HCT116 (cell line): ENCODE results near the gene MSH3. TPM values are rescaled to one million over a fixed set of nuclear protein-coding genes. Genes with fewer than 3 reads are reported as not detected.

Source experiments
- ATAC-seq: fragments of 200-7000 bp; cut with Tn5 transposase; 2 replicates; pipeline ENCODE4 v1.9.1; 2020; ENCODE audit warnings: mild to moderate bottlenecking, moderate library complexity
- BruUV-seq: library from RNA; stranded (reverse); fragments of 400-500 nt; replicated peaks from 2 replicates; lab custom pipeline; 2021; lab: Mats Ljungman, UMichigan
- CTCF ChIA-PET: fragments of 300-600 bp; sonication (Branson Sonifier 250); formaldehyde crosslinking; loops from one replicate; lab custom pipeline; 2021; ENCODE audit warnings: antibody characterized with exemption; lab: Charles Lee
- POLR2A ChIA-PET: fragments of 300-600, 350-600 bp; sonication (Branson Sonifier 250); formaldehyde crosslinking; loops from one replicate; lab custom pipeline; 2021; ENCODE audit warnings: antibody characterized with exemption; lab: Charles Lee
- RAD21 ChIA-PET, 2 experiments: fragments of 300-600 bp; sonication (Branson Sonifier 250); formaldehyde crosslinking; loops; one replicate each; lab custom pipeline; 2023; ENCODE audit warnings: low total read pairs in 2 of 2; ENCODE audit not compliant: uncharacterized antibody in 2 of 2, unreplicated experiment in 2 of 2, low non-redundant PET in 1 of 2; lab: Charles Lee
- DNase-seq: peaks from one replicate; pipeline ENCODE4 v3.0.0-alpha.2; 2010; ENCODE audit warnings: low read depth, low spot score
- H2AFZ ChIP-seq: fragments of 200-600 bp; shearing (Covaris generic), sonication (generic); 2 replicates; pipeline ENCODE4 v1.6.1; 2017; ENCODE audit warnings: low read depth, mixed run types, mixed read lengths, antibody characterized with exemption, low read length; ENCODE audit not compliant: poor library complexity, severe bottlenecking
- H3K27ac ChIP-seq: 2 replicates; pipeline ENCODE4 v1.5.1; 2012; ENCODE audit warnings: low read depth, low read length
- H3K27me3 ChIP-seq: fragments of 200-600 bp; sonication (generic); 2 replicates; pipeline ENCODE4 v1.6.1; 2016; ENCODE audit warnings: mixed run types, low read length, mixed read lengths; ENCODE audit not compliant: insufficient read depth
- H3K36me3 ChIP-seq, 2 experiments: fragments of 200-500 bp in 1 of 2; fragments of 200-600 bp in 1 of 2; sonication (Bioruptor generic) in 1 of 2; sonication (generic) in 1 of 2; 2 replicates each; pipeline versions ENCODE4 v1.5.1 to v1.6.1; 2014 to 2016; ENCODE audit warnings: low read length in 2 of 2, inconsistent platforms in 1 of 2, mixed read lengths in 1 of 2, mixed run types in 1 of 2; ENCODE audit not compliant: insufficient read depth in 2 of 2, control insufficient read depth in 1 of 2
- H3K4me1 ChIP-seq, 2 experiments: fragments of 200-600 bp in 1 of 2; sonication (generic) in 1 of 2; 2 replicates each; pipeline versions ENCODE4 v1.5.1 to v1.6.1; 2012 to 2017; ENCODE audit warnings: low read length in 2 of 2, inconsistent platforms in 1 of 2, mild to moderate bottlenecking in 1 of 2, mixed read lengths in 1 of 2, mixed run types in 1 of 2, moderate library complexity in 1 of 2; ENCODE audit not compliant: insufficient read depth in 2 of 2, control insufficient read depth in 1 of 2
- H3K4me2 ChIP-seq: fragments of 200-600 bp; sonication (generic); 2 replicates; pipeline ENCODE4 v1.6.1; 2017; ENCODE audit warnings: mixed run types, low read length, mixed read lengths
- H3K4me3 ChIP-seq, 2 experiments: fragments of 200-600 bp in 1 of 2; sonication (generic) in 1 of 2; replicated peaks in 1 of 2; 2 replicates each; pipeline ENCODE4 v1.5.1; 2011 to 2016; ENCODE audit warnings: low read length in 2 of 2, control low read depth in 1 of 2, low read depth in 1 of 2, mild to moderate bottlenecking in 1 of 2, mixed read lengths in 1 of 2, mixed run types in 1 of 2
- H3K79me2 ChIP-seq: fragments of 200-600 bp; sonication (generic); 2 replicates; pipeline ENCODE4 v1.6.1; 2017; ENCODE audit warnings: mild to moderate bottlenecking, mixed run types, low read length, moderate library complexity, mixed read lengths; ENCODE audit not compliant: insufficient read depth
- H3K9ac ChIP-seq: fragments of 200-600 bp; sonication (generic); 2 replicates; pipeline ENCODE4 v1.6.1; 2016; ENCODE audit warnings: low read length, mixed read lengths
- H3K9me2 ChIP-seq: fragments of 200-600 bp; sonication (generic), shearing (Covaris generic); 2 replicates; pipeline ENCODE4 v1.6.1; 2017; ENCODE audit warnings: mixed run types, mild to moderate bottlenecking, moderate library complexity; ENCODE audit not compliant: insufficient read depth
- H3K9me3 ChIP-seq, 2 experiments: fragments of 200-500 bp in 1 of 2; fragments of 200-600 bp in 1 of 2; sonication (Bioruptor generic) in 1 of 2; sonication (generic) in 1 of 2; 2 replicates each; pipeline ENCODE4 v1.6.1; 2014 to 2017; ENCODE audit warnings: low read length in 2 of 2, mixed read lengths in 2 of 2, inconsistent platforms in 1 of 2, low read depth in 1 of 2, mild to moderate bottlenecking in 1 of 2, mixed run types in 1 of 2, moderate library complexity in 1 of 2; ENCODE audit not compliant: control insufficient read depth in 1 of 2, insufficient read depth in 1 of 2
- H4K20me1 ChIP-seq: fragments of 200-600 bp; sonication (generic), shearing (Covaris generic); 2 replicates; pipeline ENCODE4 v1.6.1; 2017; ENCODE audit warnings: mixed run types, mild to moderate bottlenecking, moderate library complexity; ENCODE audit not compliant: insufficient read depth
- CTCF ChIP-seq, 3 experiments: fragments of 200-600 bp in 1 of 3; sonication (generic) in 1 of 3; IDR thresholded peaks in 2 of 3; conservative IDR thresholded peaks in 1 of 3; 2 replicates each; pipeline ENCODE4 v1.5.1; 2012 to 2017; ENCODE audit warnings: low read depth in 2 of 3, low read length in 2 of 3, antibody characterized with exemption in 1 of 3, borderline replicate concordance in 1 of 3, control low read depth in 1 of 3, mild to moderate bottlenecking in 1 of 3, mixed read lengths in 1 of 3, mixed run types in 1 of 3, moderate library complexity in 1 of 3; ENCODE audit not compliant: insufficient read depth in 1 of 3
- EGR1 ChIP-seq: IDR thresholded peaks from 2 replicates; pipeline ENCODE4 v1.6.1; 2012; ENCODE audit warnings: low read depth
- ELF1 ChIP-seq: IDR thresholded peaks from 2 replicates; pipeline ENCODE4 v1.6.1; 2012; ENCODE audit warnings: low read depth, borderline replicate concordance
- EZH2 ChIP-seq: fragments of 200-600 bp; sonication (generic); IDR thresholded peaks from 2 replicates; pipeline ENCODE4 v1.6.1; 2017; ENCODE audit warnings: antibody characterized with exemption, mixed run types
- EZH2phosphoT487 ChIP-seq: fragments of 200-600 bp; IDR thresholded peaks from 2 replicates; pipeline ENCODE4 v1.6.1; 2018; ENCODE audit warnings: antibody characterized with exemption, borderline replicate concordance
- JUND ChIP-seq: IDR thresholded peaks from 2 replicates; pipeline ENCODE4 v1.6.1; 2012
- POLR2AphosphoS5 ChIP-seq: IDR thresholded peaks from 2 replicates; pipeline ENCODE4 v1.6.1; 2011; ENCODE audit warnings: mild to moderate bottlenecking, low read depth, low read length, moderate library complexity
- SIN3A ChIP-seq: IDR thresholded peaks from 2 replicates; pipeline ENCODE4 v1.6.1; 2012; ENCODE audit warnings: low read depth
- SP1 ChIP-seq: IDR thresholded peaks from 2 replicates; pipeline ENCODE4 v1.6.1; 2012; ENCODE audit warnings: low read depth
- TCF7L2 ChIP-seq: IDR thresholded peaks from 2 replicates; pipeline ENCODE4 v1.7.0; 2011; ENCODE audit warnings: borderline replicate concordance, inconsistent platforms; ENCODE audit not compliant: insufficient read depth, insufficient read length; ENCODE audit errors: extremely low read depth
- YY1 ChIP-seq: IDR thresholded peaks from 2 replicates; pipeline ENCODE4 v1.6.1; 2011; ENCODE audit warnings: low read length, low read depth, moderate library complexity, mild to moderate bottlenecking; ENCODE audit not compliant: insufficient replicate concordance; ENCODE audit errors: extremely low read depth
- ZNF274 ChIP-seq: fragments of 200-500 bp; sonication (Bioruptor generic); IDR thresholded peaks from 2 replicates; pipeline ENCODE4 v1.6.1; 2014; ENCODE audit warnings: mild to moderate bottlenecking, low read depth, low read length, inconsistent platforms
- intact Hi-C: fragments of 100-400 bp; cut with micrococcal nuclease; formaldehyde crosslinking; loops from 2 replicates; pipeline ENCODE4 v1.10.0; 2022
- total RNA-seq: library from RNA; stranded (reverse); gene quantifications from one replicate; pipeline ENCODE4 v1.2.1, GENCODE V29; 2021; ENCODE audit not compliant: unreplicated experiment
- TF ChIP-seq, protein P1 (sequence below): IDR thresholded peaks from 2 replicates; pipeline ENCODE4 v1.6.1; 2012

The MSH3 gene
- total RNA-seq, 1 experiment from 2014 or later, result 4.9 TPM

DNA sequence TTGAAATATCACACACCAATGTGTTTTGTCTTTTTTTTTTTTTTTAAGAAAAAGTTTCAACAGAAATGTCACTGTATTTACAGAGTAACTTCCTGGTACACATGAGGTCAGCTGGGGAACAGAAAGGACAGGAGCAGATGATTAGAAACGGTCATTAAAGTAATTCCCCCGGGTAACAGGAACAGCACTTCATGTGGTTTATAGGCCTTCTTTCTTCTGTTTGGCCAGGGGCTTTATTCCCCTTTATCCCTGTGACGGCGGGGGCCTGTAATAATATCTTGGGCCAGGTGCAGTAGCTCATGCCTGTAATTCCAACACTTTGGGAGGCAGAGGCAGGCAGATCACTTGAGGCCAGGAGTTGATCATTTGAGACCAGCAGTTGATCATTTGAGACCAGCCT, 30.5 kb upstream of the MSH3 start:
- H3K36me3 ChIP-seq, result no peaks in the 10 kb centered on the region
- no peaks in the 10 kb centered on the region for H3K79me2 ChIP-seq
- no TSS peak for BruUV-seq
- ChIA-PET CTCF (no interaction called here), RAD21 (no interaction called here), POLR2A (no interaction called here)
- H3K4me2 ChIP-seq, result no peak overlapping the region
- no peak overlapping the region for H3K4me3 ChIP-seq
- H4K20me1 ChIP-seq, result no peaks in the 10 kb centered on the region
- no peaks in the 10 kb centered on the region for H3K9me3 ChIP-seq
- no peak overlapping the region for H2AFZ ChIP-seq
- no peaks in the 10 kb centered on the region for H3K4me1 ChIP-seq
- TF ChIP-seq, protein P1, sequence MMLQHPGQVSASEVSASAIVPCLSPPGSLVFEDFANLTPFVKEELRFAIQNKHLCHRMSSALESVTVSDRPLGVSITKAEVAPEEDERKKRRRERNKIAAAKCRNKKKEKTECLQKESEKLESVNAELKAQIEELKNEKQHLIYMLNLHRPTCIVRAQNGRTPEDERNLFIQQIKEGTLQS, result no peak
- TF ChIP-seq SIN3A, result no peak
- no peak for TF ChIP-seq EZH2phosphoT487
- TF ChIP-seq JUND, result no peak
- TF ChIP-seq TCF7L2, result no peak
- TF ChIP-seq SP1, result no peak
- no peak for TF ChIP-seq EZH2
- no peak for TF ChIP-seq CTCF (IDR thresholded peaks at IDR 0.05 in 2 of 3, conservative IDR thresholded peaks at IDR 0.05 in 1 of 3; ENCODE audit: borderline replicate concordance in 1 of 3, insufficient read depth in 1 of 3, low read depth in 2 of 3, low read length in 2 of 3)
- DNase-seq (no peak), ATAC-seq (no peak)
- no peaks in the 10 kb centered on the region for H3K9me2 ChIP-seq
- no peak overlapping the region for H3K9ac ChIP-seq
- intact Hi-C loops, result no loop called here
- H3K27me3 ChIP-seq, result no peaks in the 10 kb centered on the region
- H3K27ac ChIP-seq, result no peak overlapping the region

DNA sequence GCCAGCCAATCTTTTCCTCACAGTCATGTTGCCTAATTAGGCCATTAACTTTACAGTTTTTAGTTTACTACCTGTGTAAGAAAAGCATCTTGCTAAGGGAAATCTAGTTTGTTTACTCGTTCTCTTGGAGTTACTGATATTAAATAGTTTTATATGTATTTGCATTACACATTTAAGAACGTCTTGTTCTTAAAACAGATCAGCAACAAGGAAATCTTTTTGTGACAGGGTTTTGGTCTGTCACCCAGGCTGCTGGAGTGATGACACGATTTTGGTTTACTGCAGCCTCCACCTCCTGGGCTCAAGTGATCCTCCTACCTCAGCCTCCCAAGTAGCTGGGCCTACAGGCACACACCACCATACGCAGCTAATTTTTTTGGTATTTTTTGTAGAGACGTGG, 29.2 kb upstream of the MSH3 start:
- no TSS peak for BruUV-seq
- no peaks in the 10 kb centered on the region for H3K9me3 ChIP-seq
- ATAC-seq (no peak), DNase-seq (no peak)
- no peak overlapping the region for H3K4me3 ChIP-seq
- no peaks in the 10 kb centered on the region for H3K9me2 ChIP-seq
- H2AFZ ChIP-seq, result no peak overlapping the region
- H4K20me1 ChIP-seq, result no peaks in the 10 kb centered on the region
- POLR2A ChIA-PET, result no interaction called here
- no peaks in the 10 kb centered on the region for H3K36me3 ChIP-seq
- H3K9ac ChIP-seq, result no peak overlapping the region
- intact Hi-C loops, result no loop called here
- H3K4me1 ChIP-seq, result no peaks in the 10 kb centered on the region
- RAD21 ChIA-PET, result no interaction called here
- H3K79me2 ChIP-seq, result no peaks in the 10 kb centered on the region
- H3K4me2 ChIP-seq, result no peak overlapping the region
- CTCF ChIA-PET, result no interaction called here
- H3K27me3 ChIP-seq, result no peaks in the 10 kb centered on the region
- no peak overlapping the region for H3K27ac ChIP-seq
- TF ChIP-seq POLR2AphosphoS5, result no peak
- TF ChIP-seq ELF1, result no peak
- no peak for TF ChIP-seq CTCF (IDR thresholded peaks at IDR 0.05 in 2 of 3, conservative IDR thresholded peaks at IDR 0.05 in 1 of 3; ENCODE audit: borderline replicate concordance in 1 of 3, insufficient read depth in 1 of 3, low read depth in 2 of 3, low read length in 2 of 3)
- TF ChIP-seq EGR1, result no peak
- no peak for TF ChIP-seq YY1
- TF ChIP-seq EZH2, result no peak
- no peak for TF ChIP-seq ZNF274
